OCI-LY1 (cell line): Measurements from ENCODE around the gene GALNT9.
"Not testable (repeated sequence)": the region's sequence is repeated elsewhere in the genome, so short reads cannot be mapped to it uniquely, and the experiment has no call there.

ENCODE experiments used
- H2AFZ ChIP-seq: fragments of 200-600 bp; sonication (generic), shearing (Covaris generic); 2 replicates; pipeline ENCODE4 v1.6.0; 2014; ENCODE audit warnings: antibody characterized with exemption, mild to moderate bottlenecking, low read length
- H3F3A ChIP-seq: fragments of 200-600 bp; sonication (generic), shearing (Covaris generic); 2 replicates; pipeline ENCODE4 v1.6.0; 2014; ENCODE audit warnings: mild to moderate bottlenecking, antibody characterized with exemption, low read length, moderate library complexity; ENCODE audit not compliant: insufficient read depth
- H3K27ac ChIP-seq: fragments of 200-600 bp; sonication (generic); 2 replicates; pipeline ENCODE4 v1.5.1; 2014; ENCODE audit warnings: low read length, mixed run types, mild to moderate bottlenecking, low read depth; ENCODE audit not compliant: poor library complexity, severe bottlenecking
- H3K27me3 ChIP-seq: fragments of 200-600 bp; sonication (generic); 2 replicates; pipeline ENCODE4 v1.6.0; 2014; ENCODE audit warnings: antibody characterized with exemption, mild to moderate bottlenecking, low read length, moderate library complexity; ENCODE audit not compliant: insufficient read depth
- H3K36me3 ChIP-seq: fragments of 200-600 bp; sonication (generic); 2 replicates; pipeline ENCODE4 v1.6.1; 2014; ENCODE audit warnings: mild to moderate bottlenecking, antibody characterized with exemption, low read length, moderate library complexity, mixed read lengths; ENCODE audit not compliant: insufficient read depth
- H3K4me1 ChIP-seq: fragments of 200-600 bp; sonication (generic); 2 replicates; pipeline ENCODE4 v1.5.1; 2014; ENCODE audit warnings: mild to moderate bottlenecking, low read length, moderate library complexity; ENCODE audit not compliant: insufficient read depth, severe bottlenecking
- H3K4me2 ChIP-seq: fragments of 200-600 bp; sonication (generic), shearing (Covaris generic); 2 replicates; pipeline ENCODE4 v1.6.1; 2014; ENCODE audit warnings: low read length
- H3K4me3 ChIP-seq: fragments of 200-600 bp; sonication (generic); 2 replicates; pipeline ENCODE4 v1.5.1; 2014; ENCODE audit warnings: low read length, low read depth, mild to moderate bottlenecking, mixed read lengths; ENCODE audit not compliant: poor library complexity, severe bottlenecking
- H3K79me2 ChIP-seq: fragments of 200-600 bp; shearing (Covaris generic); 2 replicates; pipeline ENCODE4 v1.6.1; 2016; ENCODE audit warnings: mixed run types, low read length, mixed read lengths; ENCODE audit not compliant: insufficient read depth
- H3K9ac ChIP-seq: fragments of 200-600 bp; sonication (generic), shearing (Covaris generic); 2 replicates; pipeline ENCODE4 v1.6.1; 2014; ENCODE audit warnings: mild to moderate bottlenecking, low read length, mixed read lengths
- H3K9me2 ChIP-seq: fragments of 200-600 bp; sonication (generic), shearing (Covaris generic); 2 replicates; pipeline ENCODE4 v1.6.1; 2014; ENCODE audit warnings: low read depth, mild to moderate bottlenecking, low read length, mixed read lengths
- H3K9me3 ChIP-seq: fragments of 200-600 bp; shearing (Covaris generic); 2 replicates; pipeline ENCODE4 v1.6.1; 2014; ENCODE audit warnings: low read length, mixed read lengths
- H4K20me1 ChIP-seq: fragments of 200-600 bp; sonication (generic), shearing (Covaris generic); 2 replicates; pipeline ENCODE4 v1.6.0; 2016; ENCODE audit warnings: mild to moderate bottlenecking, low read length; ENCODE audit not compliant: insufficient read depth
- CTCF ChIP-seq: fragments of 200-600 bp; sonication (generic), shearing (Covaris generic); IDR thresholded peaks from 2 replicates; pipeline ENCODE4 v1.5.1; 2017; ENCODE audit warnings: mild to moderate bottlenecking, antibody characterized with exemption, low read length, moderate library complexity, mixed read lengths
- EZH2 ChIP-seq: fragments of 200-600 bp; sonication (generic), shearing (Covaris generic); IDR thresholded peaks from 2 replicates; pipeline ENCODE4 v1.8.0; 2017; ENCODE audit warnings: borderline replicate concordance, mixed run types, mild to moderate bottlenecking, antibody characterized with exemption, low read length, moderate library complexity, mixed read lengths

The GALNT9 gene

GRCh38 chr12:132329036-132329719 lies at the start of gene GALNT9:
Gene GALNT9, minus strand, starts transcription at chr12:132329589. Its CDS starts 386 bp downstream, at chr12:132329203.
- H3K4me2 ChIP-seq, result no peak within 1 kb of the TSS

GRCh38 chr12:132379057-132379456 lies 49.7 kb upstream of the GALNT9 start:
- not testable (repeated sequence) for H4K20me1 ChIP-seq, H3K36me3 ChIP-seq, H3K4me3 ChIP-seq, H3F3A ChIP-seq, H3K4me1 ChIP-seq, H2AFZ ChIP-seq, H3K27me3 ChIP-seq, H3K4me2 ChIP-seq, H3K9me2 ChIP-seq, H3K9me3 ChIP-seq, H3K9ac ChIP-seq, H3K79me2 ChIP-seq, H3K27ac ChIP-seq

More at GRCh38 chr12:132329036-132329719, at the start of gene GALNT9:
- H3K4me1 ChIP-seq, result no peaks in the 10 kb centered on the region
- H3F3A ChIP-seq, result no peaks in the 10 kb centered on the region
- no peak for TF ChIP-seq CTCF
- no peak for TF ChIP-seq EZH2
- H3K9me3 ChIP-seq, result no peaks in the 10 kb centered on the region
- no peaks in the 10 kb centered on the region for H4K20me1 ChIP-seq
- H3K79me2 ChIP-seq, result no peaks in the 10 kb centered on the region
- H3K9me2 ChIP-seq, result no peaks in the 10 kb centered on the region
- H3K9ac ChIP-seq, result no peak within 1 kb of the TSS
- no peaks in the 10 kb centered on the region for H3K27me3 ChIP-seq
- no peak within 1 kb of the TSS for H3K4me3 ChIP-seq
- no peaks in the 10 kb centered on the region for H3K36me3 ChIP-seq
- H2AFZ ChIP-seq, result no peak within 1 kb of the TSS
- no peak within 1 kb of the TSS for H3K27ac ChIP-seq

GRCh38 chr12:132377147-132377546 lies 47.8 kb upstream of the GALNT9 start:
- no peaks in the 10 kb centered on the region for H4K20me1 ChIP-seq
- H3F3A ChIP-seq, result no peaks in the 10 kb centered on the region
- H3K4me1 ChIP-seq, result no peaks in the 10 kb centered on the region
- TF ChIP-seq CTCF (no peak), EZH2 (no peak)
- H3K79me2 ChIP-seq, result no peaks in the 10 kb centered on the region
- no peak overlapping the region for H3K4me3 ChIP-seq
- no peak overlapping the region for H3K9ac ChIP-seq
- no peak overlapping the region for H3K4me2 ChIP-seq
- H3K27me3 ChIP-seq, result no peaks in the 10 kb centered on the region; the same call in 1 of the 2 replicates
- no peaks in the 10 kb centered on the region for H3K9me2 ChIP-seq
- no peaks in the 10 kb centered on the region for H3K36me3 ChIP-seq
- no peak overlapping the region for H2AFZ ChIP-seq
- H3K27ac ChIP-seq, result no peak overlapping the region
- no peaks in the 10 kb centered on the region for H3K9me3 ChIP-seq

- no peaks in the 10 kb centered on the region for H3K36me3 ChIP-seq
- H3K4me2 ChIP-seq, result no peak overlapping the region
- H3K4me3 ChIP-seq, result no peak overlapping the region
- no peaks in the 10 kb centered on the region for H4K20me1 ChIP-seq
- no peaks in the 10 kb centered on the region for H3F3A ChIP-seq
- no peaks in the 10 kb centered on the region for H3K9me2 ChIP-seq
- no peak overlapping the region for H2AFZ ChIP-seq
- no peak overlapping the region for H3K27ac ChIP-seq
- no peak overlapping the region for H3K9ac ChIP-seq
- H3K79me2 ChIP-seq, result no peaks in the 10 kb centered on the region
- H3K27me3 ChIP-seq, result no peaks in the 10 kb centered on the region; the same call in 1 of the 2 replicates
- no peaks in the 10 kb centered on the region for H3K9me3 ChIP-seq
- TF ChIP-seq EZH2 (no peak), CTCF (no peak)
- H3K4me1 ChIP-seq, result no peaks in the 10 kb centered on the region
These were observed 47.1 kb upstream of the GALNT9 start for GRCh38 chr12:132376464-132376830.
